Left renal pelvis (tissue), 4 donors: Measurements from ENCODE around the gene SP8. TPM values are rescaled to one million over a fixed set of nuclear protein-coding genes. Genes with fewer than 3 reads are reported as not detected.

Source experiments
- DNase-seq, 4 donors: peaks; one replicate each; pipeline ENCODE4 v3.0.0-alpha.2; 2013; ENCODE audit warnings: low read depth in 4 of 4, low spot score in 3 of 4
- polyA plus RNA-seq, 4 donors: library from polyadenylated mRNA; unstranded; fragments of 120-200 nt; gene quantifications; one replicate each; pipeline ENCODE4 v1.2.1, GENCODE V29; 2013; ENCODE audit not compliant: insufficient read length in 4 of 4

Gene SP8
- polyA plus RNA-seq, 4 donors, result not detected

DNA sequence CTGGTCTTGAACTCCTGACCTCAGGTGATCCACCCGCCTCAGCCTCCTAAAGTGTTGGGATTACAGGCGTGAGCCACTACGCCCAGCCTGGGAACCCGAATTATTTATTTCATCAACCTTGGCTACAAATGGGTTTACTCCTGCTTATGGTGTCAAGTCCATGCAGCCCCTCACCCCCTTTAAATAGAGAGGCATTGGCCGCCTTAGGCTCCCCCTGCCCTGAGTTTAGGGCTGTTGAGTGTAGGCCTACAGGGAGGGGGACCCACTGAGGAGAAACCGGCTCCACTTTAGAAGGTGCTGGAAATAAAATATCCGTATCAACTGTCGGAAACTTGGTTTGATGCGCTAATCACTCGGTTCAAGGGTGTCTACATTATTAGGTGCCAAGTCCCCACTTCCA is 8.7 kb upstream of the SP8 start:
- no peak for DNase-seq

DNA sequence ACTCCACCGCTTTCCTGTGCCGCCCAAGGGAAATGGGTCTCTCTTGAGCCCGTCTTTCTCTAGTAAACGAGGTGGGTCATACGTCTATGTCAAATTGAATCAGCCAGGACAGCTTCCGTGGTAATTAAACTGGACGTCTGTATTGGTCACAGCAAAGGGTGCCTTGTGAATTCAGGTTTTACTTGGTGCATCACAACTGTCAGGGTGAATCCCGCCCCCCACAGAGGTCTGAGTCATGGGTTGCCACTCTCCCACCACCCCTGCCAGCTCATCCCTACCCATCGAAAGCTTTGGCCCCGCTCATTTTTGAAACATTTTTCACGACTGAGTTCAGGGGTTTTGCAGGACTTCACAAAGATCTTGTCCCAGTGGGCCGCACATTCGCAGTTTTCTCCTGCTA is 8.0 kb upstream of the SP8 start:
- DNase-seq, result no peak

DNA sequence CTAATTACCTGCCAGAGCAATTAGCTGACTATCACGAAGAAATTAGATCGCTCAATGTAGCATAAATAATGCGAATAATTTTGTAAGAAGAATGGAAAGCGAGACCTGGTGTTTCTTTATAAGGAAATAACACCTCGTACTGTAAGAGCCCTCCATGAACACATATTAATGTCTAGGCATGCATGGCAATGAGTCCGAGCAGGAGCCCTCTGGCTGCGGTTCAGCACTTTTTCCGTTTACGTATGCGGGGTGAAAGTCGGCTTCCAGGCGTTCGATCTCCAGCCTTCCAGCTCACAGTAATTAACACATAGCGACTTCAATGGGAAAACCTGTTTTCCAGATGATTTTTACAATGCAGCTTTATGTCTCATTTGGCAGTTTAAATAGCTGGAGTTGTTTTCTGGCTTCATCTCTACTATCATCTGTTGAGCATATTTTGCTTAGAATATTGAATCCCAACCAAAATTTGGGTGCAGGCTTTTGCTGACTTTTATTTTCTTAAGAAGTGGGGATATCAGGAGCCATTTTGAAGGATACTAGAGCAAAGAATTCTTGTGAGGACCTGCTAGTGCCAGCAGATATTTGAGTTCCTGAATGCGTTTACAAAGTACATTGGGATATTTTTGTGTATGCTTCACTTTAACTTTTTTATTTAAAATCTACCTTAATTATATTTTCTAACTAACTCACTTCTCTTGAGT is 7.2 kb upstream of the SP8 start:
- no peak for DNase-seq

DNA sequence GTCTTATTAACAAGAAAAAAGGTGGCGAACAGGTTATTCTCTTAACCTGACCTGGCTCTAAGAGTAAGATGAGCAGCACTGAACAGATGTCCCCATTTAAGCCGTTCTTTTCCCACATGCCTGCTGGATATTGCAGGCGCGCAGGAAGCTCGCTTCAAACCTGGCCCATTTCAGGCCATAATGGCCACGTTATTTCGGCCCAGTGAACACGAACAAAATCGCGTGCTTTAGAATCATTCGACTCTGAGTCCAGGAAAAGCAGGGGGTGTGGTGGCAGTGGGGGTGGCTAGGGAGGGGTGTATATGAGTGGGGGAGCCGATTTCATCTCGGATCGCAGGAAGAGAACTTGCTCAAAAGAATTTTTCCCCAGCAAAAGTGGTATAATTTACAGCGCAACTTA is 6.6 kb upstream of the SP8 start:
- DNase-seq, result no peak

DNA sequence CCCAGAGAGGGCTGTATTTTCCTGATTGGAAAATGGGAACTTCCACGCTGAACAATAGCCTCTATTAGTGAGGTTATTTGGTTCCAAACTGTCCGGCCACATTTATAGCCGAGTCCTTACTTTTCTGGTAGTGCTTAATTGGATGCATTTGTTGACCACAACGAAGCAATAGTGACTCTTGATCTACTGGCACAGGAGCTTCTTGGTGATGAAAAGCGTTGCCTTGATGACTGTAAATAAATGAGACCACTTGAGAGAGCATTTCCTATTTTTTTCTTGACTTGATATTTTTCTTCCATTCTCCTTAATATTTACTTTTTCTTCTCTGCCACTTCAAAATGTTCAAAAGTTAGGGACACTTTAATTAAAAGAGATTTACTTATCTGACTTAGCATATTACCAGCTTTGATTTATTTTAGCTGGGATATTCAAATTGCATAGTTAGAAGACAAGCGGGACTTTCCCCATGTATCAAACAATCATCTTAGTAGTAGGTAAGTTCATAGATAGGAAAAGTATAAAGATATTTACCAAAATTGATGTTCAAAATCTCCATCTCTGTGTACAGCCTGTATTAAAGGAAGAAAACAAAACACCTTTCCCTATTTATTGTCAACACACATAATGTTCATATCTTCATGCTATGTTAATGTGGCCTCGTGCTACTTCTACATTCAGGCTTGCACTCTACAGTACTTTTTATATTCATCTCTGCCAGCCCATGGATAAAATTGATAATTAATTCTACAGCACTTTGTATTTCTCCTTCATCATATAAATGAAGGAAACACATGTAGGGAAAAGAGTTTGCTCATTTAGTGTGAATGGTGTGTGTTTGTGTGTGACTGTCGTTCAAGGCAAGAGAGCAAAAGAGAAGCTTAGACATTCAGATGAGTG is 5.1 kb upstream of the SP8 start:
- no peak for DNase-seq

DNA sequence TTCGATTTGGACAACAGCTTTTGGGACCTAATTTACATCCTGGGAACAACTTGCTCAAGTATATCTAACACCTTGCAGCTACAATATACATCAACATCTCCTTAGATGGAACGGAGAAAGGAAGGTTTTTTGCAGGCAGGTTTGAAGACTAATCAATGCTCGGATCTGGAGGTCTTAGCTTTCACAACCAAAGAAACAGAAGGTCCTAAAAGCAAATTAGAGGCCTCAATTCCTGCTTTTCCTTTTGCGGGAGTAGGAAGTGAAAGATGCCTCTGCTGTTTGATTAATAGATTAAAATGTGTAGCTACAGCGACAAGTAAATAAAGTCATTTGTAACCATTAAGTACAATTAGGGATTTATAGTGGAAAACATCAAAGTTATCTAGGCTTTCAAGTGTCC is 3.7 kb upstream of the SP8 start:
- DNase-seq, result no peak

DNA sequence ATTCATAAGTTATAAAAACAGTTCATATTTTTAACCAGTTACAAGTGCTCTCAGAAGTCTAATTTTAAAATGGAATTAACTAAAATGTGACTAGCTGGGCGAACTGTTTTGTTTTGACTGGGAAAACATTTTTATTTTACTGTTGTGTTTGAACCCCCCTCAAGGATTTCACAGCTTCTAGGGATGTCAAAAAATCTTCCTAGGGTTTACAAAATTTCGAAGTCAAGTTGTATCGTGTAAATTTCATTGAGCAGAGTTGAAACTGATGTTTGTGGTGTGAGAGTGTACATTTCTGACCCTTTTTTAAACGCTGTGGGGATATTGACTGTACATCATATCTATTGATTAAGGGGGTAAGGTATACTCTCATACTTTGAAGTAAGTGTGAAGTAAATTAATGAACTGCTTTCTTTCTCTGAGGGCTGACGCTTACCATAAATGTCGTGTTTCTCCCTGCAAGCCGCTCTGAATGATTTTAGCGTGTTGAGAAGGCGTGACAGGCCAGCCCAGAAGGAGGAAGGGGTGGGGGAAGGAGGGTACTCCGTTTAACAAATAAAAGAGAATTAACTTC is 1.8 kb upstream of the SP8 start:
- no peak for DNase-seq

DNA sequence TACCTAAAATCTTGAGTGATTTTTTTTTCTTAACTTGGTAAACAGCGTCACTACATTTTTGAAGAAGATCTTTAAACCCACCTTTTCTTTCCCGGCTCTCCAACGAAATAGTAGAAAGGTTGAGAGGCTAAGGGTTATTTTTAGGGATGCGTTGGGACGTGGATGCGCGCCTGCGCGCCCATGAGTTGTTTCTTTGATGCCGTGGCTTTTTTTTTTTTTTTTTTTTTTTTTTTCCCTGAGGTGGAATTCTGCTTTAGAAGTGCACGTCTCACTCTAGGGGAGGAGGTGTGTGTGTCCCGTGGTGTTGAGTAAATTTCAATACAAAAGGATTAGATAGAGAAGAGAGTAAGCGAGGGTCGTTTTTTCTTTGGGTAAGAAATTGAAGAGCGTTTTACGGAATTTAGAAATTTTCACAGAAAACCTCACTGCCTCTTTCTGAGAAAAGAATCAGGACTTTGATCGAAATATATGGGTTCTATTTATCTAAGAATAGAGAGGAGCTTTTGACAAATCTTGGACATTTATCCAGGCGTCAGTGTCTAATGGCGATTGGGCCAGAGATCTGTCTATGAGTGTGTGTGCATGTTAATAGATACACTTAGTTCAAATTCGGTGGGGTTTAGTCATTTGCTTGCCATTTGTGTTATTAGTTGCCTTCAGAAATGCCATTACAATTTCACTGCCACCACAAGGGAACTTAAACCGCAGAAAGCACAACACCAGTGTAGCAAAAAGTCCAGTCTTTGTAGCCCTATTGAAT is 1.2 kb upstream of the SP8 start:
- no peak for DNase-seq

DNA sequence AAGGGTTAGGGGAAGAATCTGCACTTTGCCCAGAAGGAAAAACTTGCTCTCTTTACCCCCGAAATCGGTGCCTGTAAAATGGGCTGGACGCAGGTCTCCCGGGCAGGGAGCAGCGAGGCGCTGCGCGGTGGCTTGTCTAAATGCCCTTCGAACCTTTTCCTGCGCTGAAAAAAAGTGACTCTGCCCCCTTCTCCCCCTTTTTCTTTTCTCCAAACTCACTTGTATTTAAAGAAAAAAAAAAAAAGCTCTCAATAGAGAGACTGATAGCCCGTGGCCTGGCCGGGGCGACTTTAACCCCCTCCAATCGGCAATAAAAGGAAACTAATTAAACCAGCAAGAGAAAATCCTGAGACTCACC is 286 bp downstream of the SP8 start:
- DNase-seq, result no peak

DNA sequence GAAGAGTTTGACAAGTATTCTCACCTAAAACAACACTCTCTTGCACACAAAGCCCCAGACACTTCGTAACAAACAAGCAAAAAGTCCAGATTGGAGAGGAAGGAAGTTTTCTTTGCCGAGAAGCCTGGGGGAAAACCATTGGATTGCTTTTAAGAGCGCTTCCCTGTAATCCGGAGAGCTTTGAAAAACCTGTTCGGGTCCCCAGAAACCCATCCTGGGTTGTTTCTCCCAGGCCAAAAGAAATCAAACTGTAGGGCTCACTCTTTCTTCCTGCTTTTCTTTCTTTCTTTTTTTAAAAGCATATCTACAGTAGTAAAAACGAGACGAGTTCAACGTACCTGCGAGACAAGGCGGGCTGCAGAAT is 655 bp downstream of the SP8 start:
- no peak for DNase-seq

DNA sequence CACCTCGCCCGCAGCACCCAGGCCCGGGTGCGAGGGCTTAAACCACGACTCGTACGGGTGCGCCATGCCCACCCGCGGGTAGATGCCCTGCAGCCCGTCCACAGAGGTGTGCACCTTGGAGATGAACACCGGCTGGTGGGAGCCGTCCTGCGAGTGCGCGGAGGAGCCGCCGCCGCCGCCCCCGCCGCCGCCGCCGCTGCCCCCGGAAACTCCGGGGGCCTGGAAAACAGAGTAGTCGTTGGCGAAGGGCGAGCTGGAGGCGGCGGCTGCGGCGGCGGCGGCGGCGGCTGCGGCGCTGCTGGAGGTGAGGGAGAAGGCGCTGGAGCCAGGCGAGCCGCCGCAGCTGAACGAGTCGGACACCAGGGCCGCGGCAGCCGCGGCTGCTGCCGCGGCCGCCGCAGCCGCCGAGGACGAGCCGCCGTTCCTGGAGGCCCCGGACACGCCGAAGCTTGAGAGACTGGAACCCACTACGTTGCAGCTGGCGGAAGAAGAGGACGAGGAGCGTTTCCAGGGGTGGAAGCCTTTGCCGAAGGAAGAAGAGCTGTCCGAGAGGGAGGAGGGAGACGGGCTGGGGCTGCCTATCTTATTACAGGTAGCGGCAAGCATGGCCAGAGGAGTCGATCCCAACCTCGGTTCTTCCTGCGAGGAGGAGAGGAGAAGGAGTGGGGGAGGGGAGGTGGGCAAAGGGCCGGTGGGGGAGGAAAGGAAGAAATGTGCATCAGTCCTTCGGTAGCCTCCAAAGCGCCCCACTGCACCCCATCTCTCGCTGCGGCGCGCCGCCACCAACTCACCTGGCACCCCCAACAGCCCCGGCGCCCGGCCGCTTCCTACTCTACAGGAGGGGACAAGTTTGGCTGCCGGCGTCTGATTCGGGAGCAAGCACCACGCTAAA is 1.3 kb downstream of the SP8 start:
- no peak for DNase-seq

DNA sequence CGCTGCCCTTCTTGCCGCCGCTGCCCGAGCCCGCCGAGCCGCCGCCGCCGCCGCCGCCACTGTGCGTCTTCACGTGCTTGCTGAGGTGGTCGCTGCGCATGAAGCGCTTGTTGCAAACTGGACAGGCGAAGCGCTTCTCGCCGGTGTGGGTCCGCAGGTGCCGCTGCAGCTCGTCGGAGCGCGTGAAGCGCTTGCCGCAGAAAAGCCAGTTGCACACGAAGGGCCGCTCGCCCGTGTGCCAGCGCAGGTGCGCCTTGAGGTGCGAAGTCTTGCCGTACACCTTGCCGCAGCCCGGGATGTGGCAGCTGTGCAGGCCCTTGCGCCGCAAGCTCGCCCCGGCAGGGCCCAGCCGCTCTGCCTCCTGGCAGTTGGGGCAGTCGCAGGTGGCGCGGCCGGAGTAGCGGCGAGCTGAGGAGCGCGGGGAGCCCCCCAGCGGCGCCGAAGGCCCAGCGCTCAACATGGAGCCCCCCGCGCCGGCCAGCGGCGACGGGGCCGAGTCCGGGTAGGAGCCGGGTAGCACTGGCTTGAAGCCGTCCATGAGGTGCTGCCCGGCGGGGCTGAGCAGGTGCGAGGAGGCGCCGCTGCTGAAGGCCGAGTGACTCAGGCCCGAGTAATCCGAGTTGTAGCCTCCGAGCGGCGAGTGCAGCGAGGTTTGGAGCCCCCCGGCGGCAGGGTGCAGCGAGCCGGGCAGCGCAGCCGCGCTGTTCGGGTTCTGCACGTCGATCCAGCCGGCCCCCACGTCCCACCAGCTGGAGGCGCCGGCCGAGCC is 2.1 kb downstream of the SP8 start:
- DNase-seq, result no peak

DNA sequence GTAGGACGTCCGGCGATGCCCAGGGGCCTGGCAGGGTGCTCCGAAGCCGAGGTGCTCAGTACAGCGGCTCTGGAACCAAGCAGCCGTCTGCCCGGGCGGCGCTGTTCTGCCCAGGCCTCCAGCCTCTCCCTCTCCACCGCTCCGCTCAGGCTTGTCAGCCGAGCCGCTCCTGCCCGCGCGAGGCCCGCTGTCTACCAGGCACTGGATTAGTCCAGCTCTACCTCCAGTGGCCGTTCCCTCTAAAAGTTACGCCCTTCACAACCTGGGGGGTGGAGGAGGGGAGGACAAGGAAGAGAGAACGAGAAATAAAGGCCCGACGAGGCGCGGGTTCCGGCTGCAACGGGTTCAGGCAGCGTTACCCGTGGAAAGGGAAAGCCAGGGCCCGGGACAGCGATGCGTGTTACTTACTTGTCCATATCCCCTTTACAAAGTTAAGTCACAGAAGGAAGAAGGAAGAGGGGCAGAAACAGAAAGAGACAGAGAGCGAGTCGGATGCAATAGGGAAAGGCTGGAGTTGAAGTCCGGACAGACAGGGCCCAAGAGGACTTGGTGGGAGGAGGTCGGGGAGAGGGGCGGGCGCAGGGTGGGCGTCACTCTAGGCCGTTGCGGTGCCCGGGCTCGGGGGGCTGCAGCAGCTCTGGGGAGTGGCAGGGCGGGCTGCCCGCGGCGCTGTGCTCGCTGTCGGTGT is 2.8 kb downstream of the SP8 start:
- no peak for DNase-seq

DNA sequence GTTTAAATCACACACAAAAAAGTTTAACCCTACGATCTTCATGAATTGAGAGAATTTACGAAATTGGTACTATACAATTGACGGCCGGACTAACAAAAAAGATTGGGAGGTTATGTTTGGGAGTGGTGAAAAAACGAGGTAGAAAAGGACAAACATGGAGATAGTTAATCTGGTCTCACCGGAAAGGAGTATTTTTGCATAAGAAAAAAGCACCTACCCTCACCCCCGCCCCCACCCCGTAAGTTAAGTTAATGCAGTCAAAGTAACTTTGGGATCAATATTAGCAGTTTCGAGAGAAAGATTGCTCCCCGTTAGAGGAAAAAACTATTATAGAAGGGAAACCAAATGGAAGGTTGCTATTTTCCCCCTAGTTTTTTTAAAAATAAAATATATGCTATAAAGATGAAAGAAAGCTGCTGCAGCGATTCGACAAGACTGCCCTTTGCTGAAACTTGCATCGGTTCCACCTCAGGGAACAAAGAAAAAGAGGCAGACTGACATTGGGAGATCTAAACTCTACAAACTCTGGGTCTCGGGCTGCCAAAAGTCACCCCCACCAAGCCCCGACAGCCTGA is 3.5 kb downstream of the SP8 start:
- no peak for DNase-seq

DNA sequence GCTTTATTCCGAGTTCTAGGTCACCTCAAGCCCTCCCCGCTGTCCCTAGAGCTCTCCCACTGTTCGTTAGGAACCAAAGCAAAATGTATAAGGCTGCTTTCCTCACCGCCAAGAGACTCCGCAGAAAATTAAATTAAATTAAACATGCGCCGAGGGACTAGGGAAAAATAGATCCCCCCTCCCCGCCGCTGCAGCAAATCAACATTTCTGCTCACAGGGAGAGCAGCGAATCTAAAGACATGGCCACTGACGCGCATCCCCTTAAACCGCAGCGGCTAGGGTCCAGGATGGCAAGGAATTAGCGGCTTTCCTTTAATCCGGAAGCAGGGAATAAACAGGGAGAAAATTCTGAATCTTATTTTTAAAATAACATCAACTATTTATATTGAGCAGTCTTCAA is 7.6 kb downstream of the SP8 start:
- no peak for DNase-seq

DNA sequence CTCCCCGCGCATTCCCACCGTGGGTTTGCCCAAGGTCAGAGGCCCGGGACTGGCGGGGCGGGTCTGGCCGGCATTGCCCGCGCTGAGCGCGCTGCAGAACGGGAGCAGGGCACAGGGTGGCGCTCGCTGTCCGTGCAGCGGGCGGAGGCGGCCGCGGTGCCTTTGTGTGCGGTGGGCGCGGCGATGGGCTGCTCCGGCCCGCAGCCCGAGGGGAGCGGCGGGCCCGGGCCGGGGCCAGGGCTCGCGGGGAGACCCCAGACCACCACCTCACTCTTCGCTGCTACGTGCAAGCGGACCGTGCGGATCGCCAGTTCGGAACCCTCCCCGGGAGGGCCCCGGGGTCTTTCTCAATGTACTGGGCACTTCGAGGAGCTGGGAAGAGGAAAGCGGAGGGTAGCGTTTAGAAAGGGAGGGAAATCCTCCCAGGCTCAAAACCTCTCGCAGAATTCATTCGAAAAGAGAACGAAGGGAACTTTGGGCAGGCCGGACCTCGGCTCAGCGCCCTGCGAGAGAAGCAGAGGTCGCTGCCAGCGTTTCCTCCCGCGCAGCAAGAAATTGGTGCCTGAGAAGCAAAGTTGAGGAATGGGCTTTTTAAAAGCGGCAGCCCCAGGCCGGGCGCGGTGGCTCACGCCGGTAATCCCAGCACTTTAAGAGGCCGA is 8.5 kb downstream of the SP8 start:
- no peak for DNase-seq

DNA sequence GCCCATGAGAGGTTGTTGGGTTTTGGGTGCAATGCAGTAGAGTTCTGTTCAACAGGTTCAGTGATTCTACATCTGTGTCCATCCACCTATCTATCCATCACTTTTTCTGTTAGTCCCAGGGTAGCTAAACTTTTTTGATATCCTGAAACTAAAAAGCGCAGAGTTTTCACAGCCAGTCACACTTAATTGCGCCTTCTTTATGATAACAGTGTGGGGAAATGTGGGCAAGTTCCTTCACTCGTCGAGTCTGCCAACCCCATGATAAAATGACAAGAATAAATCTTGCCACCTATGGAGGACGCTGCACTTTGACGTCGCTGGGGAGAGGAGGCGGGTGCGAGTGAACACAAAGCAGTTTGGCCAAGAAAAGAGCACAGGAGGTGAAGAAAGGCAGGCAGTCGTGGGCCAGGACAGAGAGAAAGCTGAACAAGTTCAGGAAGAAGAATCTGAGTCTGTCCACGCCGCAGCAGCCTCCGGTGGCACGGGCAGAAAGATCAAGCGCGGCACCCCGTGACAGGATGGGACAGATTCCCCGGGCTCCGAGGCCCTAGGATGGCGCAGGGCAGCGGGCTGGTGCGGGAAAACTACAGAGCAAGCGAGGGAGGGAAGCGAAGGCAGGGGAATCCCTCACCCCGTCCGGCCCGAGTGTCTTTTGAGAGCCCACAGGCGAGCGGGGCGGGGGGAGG is 9.2 kb downstream of the SP8 start:
- no peak for DNase-seq

DNA sequence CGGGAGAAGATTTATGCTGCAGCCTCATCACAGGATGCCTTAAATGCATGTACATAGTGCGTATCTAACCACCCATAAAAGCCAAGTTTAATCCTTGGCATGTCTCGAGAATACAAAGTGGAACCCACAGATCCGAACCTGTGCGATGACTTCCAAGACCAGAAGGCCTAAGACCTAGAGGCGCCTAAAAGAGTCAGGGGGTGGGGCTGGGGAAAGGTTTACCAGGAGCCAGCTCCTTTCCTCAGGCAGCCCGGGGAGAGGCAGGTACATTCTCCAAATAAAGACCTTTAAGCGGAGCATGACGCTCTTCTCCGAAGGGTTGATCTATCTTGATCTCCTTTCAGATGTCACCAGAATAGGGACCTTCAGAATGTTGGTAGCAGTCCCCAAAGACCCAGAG is 9.7 kb downstream of the SP8 start:
- no peak for DNase-seq
